Bronchial epithelial cell (primary cell): ENCODE results near the gene PXDN. TPM values are rescaled to one million over a fixed set of nuclear protein-coding genes. Genes with fewer than 3 reads are reported as not detected.
A peak's percentile ranks its signal among the peaks of the same experiment; 100 is the strongest.

ENCODE experiments used
- DNase-seq: peaks from one replicate; pipeline ENCODE4 v3.0.0-alpha.2; 2010; ENCODE audit warnings: low read depth
- FAIRE-seq: peaks from 2 replicates; lab custom pipeline; 2011; peaks lifted over from hg19 to GRCh38; lab: Jason Lieb, UNC
- H3K27me3 ChIP-seq: 2 replicates; pipeline ENCODE4 v1.5.1; 2011; ENCODE audit warnings: low read length; ENCODE audit not compliant: control insufficient read depth, insufficient read depth
- H3K36me3 ChIP-seq: 2 replicates; pipeline ENCODE4 v1.5.1; 2011; ENCODE audit warnings: low read length; ENCODE audit not compliant: control insufficient read depth, insufficient read depth
- H3K4me3 ChIP-seq: 2 replicates; pipeline ENCODE4 v1.5.1; 2011; ENCODE audit warnings: mild to moderate bottlenecking, low read depth, low read length, control low read depth
- CTCF ChIP-seq: IDR thresholded peaks from 2 replicates; pipeline ENCODE4 v1.5.1; 2011; ENCODE audit warnings: mild to moderate bottlenecking, moderate library complexity, low read length, control low read depth, inconsistent platforms; ENCODE audit not compliant: insufficient read depth, severe bottlenecking
- total RNA-seq: library from RNA; depleted of rRNA; stranded (reverse); fragments of >200 nt; gene quantifications from 2 replicates; pipeline ENCODE4 v1.2.1, GENCODE V29; 2014

The PXDN gene
- total RNA-seq, 1 donor from 2014 or later = 34.0 TPM

GRCh38 chr2:1650085-1650872, 94.0 kb downstream of the PXDN start:
- peaks cover 12% of the 10 kb centered on the region for H3K36me3 ChIP-seq
- no peak for FAIRE-seq

GRCh38 chr2:1649103-1650084, 94.9 kb downstream of the PXDN start:
- H3K27me3 ChIP-seq = no peaks in the 10 kb centered on the region
- DNase-seq = no peak
- no peak for TF ChIP-seq CTCF
- FAIRE-seq = peak; percentile 28
- H3K36me3 ChIP-seq = peaks cover 12% of the 10 kb centered on the region
- H3K4me3 ChIP-seq = no peak overlapping the region

More at GRCh38 chr2:1650085-1650872, 94.0 kb downstream of the PXDN start:
- DNase-seq = no peak
- TF ChIP-seq CTCF = no peak
- no peaks in the 10 kb centered on the region for H3K27me3 ChIP-seq
- no peak overlapping the region for H3K4me3 ChIP-seq

- Histone ChIP-seq H3K36me3 (peaks cover 12% of the 10 kb centered on the region), H3K27me3 (no peaks in the 10 kb centered on the region), H3K4me3 (no peak overlapping the region)
- no peak for FAIRE-seq
- no peak for DNase-seq
- no peak for TF ChIP-seq CTCF
Measured at GRCh38 chr2:1648241-1649102, 95.8 kb downstream of the PXDN start.

GRCh38 chr2:1647417-1648240, 96.7 kb downstream of the PXDN start:
- peaks cover 12% of the 10 kb centered on the region for H3K36me3 ChIP-seq
- no peak for TF ChIP-seq CTCF
- DNase-seq = no peak
- H3K4me3 ChIP-seq = no peak overlapping the region
- H3K27me3 ChIP-seq = no peaks in the 10 kb centered on the region
- FAIRE-seq = no peak
